ENCODE measurements around the gene PRX.
"Not testable (repeated sequence)": the region's sequence is repeated elsewhere in the genome, so short reads cannot be mapped to it uniquely, and the experiment has no call there.

The PRX gene, protein sequence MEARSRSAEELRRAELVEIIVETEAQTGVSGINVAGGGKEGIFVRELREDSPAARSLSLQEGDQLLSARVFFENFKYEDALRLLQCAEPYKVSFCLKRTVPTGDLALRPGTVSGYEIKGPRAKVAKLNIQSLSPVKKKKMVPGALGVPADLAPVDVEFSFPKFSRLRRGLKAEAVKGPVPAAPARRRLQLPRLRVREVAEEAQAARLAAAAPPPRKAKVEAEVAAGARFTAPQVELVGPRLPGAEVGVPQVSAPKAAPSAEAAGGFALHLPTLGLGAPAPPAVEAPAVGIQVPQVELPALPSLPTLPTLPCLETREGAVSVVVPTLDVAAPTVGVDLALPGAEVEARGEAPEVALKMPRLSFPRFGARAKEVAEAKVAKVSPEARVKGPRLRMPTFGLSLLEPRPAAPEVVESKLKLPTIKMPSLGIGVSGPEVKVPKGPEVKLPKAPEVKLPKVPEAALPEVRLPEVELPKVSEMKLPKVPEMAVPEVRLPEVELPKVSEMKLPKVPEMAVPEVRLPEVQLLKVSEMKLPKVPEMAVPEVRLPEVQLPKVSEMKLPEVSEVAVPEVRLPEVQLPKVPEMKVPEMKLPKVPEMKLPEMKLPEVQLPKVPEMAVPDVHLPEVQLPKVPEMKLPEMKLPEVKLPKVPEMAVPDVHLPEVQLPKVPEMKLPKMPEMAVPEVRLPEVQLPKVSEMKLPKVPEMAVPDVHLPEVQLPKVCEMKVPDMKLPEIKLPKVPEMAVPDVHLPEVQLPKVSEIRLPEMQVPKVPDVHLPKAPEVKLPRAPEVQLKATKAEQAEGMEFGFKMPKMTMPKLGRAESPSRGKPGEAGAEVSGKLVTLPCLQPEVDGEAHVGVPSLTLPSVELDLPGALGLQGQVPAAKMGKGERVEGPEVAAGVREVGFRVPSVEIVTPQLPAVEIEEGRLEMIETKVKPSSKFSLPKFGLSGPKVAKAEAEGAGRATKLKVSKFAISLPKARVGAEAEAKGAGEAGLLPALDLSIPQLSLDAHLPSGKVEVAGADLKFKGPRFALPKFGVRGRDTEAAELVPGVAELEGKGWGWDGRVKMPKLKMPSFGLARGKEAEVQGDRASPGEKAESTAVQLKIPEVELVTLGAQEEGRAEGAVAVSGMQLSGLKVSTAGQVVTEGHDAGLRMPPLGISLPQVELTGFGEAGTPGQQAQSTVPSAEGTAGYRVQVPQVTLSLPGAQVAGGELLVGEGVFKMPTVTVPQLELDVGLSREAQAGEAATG (N-terminal part only)

DNA sequence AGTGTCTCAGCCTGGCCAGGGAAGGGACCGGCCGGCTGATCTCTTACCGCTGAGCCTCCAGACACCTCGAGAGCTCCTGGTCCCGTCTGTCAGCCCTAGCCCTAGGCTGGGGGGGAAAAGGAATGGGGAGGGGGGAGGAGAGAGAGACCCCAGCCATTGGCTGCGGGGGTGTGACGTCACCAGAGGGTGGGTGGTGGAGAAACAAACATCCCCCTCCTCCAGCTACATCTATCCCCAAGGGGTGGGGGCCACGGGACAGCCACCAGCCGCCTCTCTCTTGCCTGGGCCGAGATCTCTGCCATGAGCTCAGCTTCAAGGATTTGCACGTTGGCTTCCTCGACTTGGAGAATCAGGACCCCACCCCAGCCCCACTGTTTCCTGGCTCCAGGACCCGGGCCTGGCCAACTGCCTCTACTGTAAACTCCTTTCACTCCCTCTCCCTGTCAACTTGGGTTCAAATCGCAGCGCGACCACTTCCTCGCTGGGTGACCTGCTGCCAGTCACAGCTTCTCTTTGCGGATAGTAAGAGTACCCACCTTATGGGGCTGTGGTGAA lies at the start of gene PRX:
TSS of gene PRX (minus strand) at position 88 of the 555 bp plus-strand sequence. CDS start 5,446 bp downstream, outside the sequence.
- Histone ChIP-seq H3K27ac (peak within 1 kb of the TSS; percentile 88), H3K36me3 (no peaks in the 10 kb centered on the region), H3K4me3 (peak within 1 kb of the TSS; percentile 52), H3K9me3 (no peaks in the 10 kb centered on the region), H4K20me1 (no peaks in the 10 kb centered on the region), H3K4me1 (peaks cover 97% of the 10 kb centered on the region), H3K27me3 (no peaks in the 10 kb centered on the region), H3K9ac (peak within 1 kb of the TSS; percentile 78), H3K4me2 (peak within 1 kb of the TSS; percentile 96)
- no peak for TF ChIP-seq Cebpa-rat (IDR thresholded peaks at IDR 0.05)

DNA sequence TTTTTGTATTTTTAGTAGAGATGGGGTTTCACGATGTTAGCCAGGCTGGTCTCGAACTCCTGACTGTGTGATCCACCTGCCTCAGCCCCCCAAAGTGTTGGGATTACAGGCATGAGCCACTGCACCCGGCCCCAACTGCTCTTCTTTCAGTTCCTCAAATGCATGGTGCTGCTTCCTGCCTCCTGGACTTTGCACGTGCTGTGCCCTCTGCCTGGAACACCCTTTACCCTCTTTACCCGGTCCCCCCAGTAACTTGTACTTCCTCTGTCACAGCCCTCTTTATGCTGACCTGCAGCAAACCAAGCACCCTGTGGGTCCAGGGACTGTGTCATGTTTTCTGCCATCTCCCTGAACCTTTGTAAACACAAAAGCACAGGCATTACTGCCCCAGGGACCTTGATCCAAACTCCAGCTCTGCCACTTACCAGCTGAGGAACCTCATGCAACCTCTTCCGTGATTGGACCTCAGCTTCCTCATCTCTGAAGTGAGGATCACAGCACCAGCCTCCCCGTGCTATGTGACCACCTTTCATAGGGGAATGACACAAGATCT lies 48.6 kb upstream of the PRX start:
- H3K4me2 ChIP-seq: peak overlapping the region; percentile 48
- no peak overlapping the region; the same call in 1 of the 2 replicates for H3K27ac ChIP-seq

DNA sequence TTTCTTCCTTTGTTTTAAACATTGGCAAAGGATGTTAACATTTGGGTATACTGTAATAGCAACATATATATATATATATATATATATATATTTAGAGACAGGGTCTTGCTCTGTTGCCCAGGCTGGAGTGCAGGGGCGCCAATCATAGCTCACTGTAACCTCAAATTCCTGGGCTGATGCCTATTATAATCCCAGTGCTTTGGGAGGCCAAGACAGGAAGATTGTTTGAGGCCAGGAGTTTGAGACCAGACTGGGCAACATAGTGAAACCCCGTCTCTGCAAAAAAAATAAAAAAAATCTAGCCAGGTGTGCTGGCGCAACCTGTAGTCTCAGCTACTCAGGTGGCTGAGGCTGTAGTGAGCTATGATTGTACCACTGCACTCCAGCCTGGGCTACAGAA lies 47.0 kb upstream of the PRX start:
- peaks cover 23% of the 10 kb centered on the region for H3K4me1 ChIP-seq
- H3K9ac ChIP-seq: no peak overlapping the region
- H3K36me3 ChIP-seq: no peaks in the 10 kb centered on the region
- no peak for TF ChIP-seq Cebpa-rat (IDR thresholded peaks at IDR 0.05)
- no peaks in the 10 kb centered on the region for H3K9me3 ChIP-seq
- H4K20me1 ChIP-seq: no peaks in the 10 kb centered on the region
- no peak overlapping the region for H3K4me3 ChIP-seq
- H3K4me2 ChIP-seq: no peak overlapping the region
- no peak overlapping the region for H3K27ac ChIP-seq
- no peaks in the 10 kb centered on the region for H3K27me3 ChIP-seq

More for the DNA sequence above, 48.6 kb upstream of the PRX start:
- Histone ChIP-seq H3K9ac (no peak overlapping the region), H4K20me1 (no peaks in the 10 kb centered on the region), H3K9me3 (no peaks in the 10 kb centered on the region), H3K36me3 (no peaks in the 10 kb centered on the region), H3K4me3 (no peak overlapping the region), H3K4me1 (peaks cover 34% of the 10 kb centered on the region), H3K27me3 (peaks cover 4% of the 10 kb centered on the region; the same call in 1 of the 2 replicates)
- TF ChIP-seq Cebpa-rat (IDR thresholded peaks at IDR 0.05): no peak

DNA sequence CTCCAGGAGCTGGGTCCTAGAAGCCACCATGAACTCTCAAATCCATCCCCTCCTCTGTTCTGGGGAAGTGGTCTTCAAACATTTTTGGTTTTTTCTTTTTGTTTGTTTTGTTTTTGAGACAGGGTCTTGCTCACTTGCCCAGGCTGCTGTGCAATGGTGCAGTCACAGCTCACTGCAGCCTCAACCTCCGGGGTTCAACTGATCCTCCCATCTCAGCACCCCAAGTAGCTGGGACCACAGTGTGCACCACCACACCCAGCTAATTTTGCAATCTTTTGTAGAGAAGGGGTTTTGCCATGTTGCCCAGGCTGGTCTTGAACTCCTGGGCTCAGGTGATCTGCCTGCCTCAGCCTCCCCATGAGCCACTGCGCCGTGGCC lies 45.4 kb upstream of the PRX start:
- H3K4me2 ChIP-seq: no peak overlapping the region
- no peaks in the 10 kb centered on the region for H3K9me3 ChIP-seq
- no peaks in the 10 kb centered on the region for H4K20me1 ChIP-seq
- H3K27ac ChIP-seq: no peak overlapping the region
- H3K27me3 ChIP-seq: no peaks in the 10 kb centered on the region
- H3K9ac ChIP-seq: no peak overlapping the region
- no peaks in the 10 kb centered on the region for H3K36me3 ChIP-seq
- no peak for TF ChIP-seq Cebpa-rat (IDR thresholded peaks at IDR 0.05)
- peaks cover 23% of the 10 kb centered on the region for H3K4me1 ChIP-seq
- no peak overlapping the region for H3K4me3 ChIP-seq

DNA sequence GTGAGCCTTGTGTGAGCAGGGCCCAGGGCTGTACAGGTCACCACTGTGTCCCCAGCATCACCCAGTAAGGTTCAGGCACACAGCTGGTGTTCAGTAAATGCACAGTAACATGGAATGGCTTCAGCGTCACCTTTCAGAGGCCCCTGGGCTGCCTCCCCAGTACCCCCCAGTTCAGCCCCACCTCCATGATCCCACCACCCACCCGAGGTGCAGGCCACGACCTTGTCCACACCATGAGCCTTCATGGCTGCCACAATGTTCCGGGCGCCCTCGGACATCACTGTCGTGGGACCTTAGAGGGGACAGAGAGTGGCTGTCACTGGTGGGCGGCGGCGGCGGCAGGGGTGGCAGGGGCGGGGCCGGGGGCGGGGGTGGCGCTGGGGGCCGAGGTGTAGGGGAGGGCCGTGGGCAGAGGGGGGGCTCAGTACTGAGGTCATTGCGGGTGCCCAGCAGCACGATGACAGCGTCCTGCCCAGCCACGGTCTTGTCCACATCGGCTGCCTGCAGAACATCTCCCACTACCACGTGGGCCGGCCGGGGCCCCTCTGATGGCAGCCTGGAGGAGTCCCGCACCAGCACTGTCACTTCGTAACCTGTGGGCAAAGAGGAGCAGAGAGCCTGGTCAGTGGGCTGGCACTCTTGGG lies 44.9 kb upstream of the PRX start:
- H3K27me3 ChIP-seq: no peaks in the 10 kb centered on the region
- no peak overlapping the region for H3K27ac ChIP-seq
- H3K9ac ChIP-seq: no peak overlapping the region
- no peak overlapping the region for H3K4me2 ChIP-seq
- no peaks in the 10 kb centered on the region for H3K9me3 ChIP-seq
- TF ChIP-seq Cebpa-rat (IDR thresholded peaks at IDR 0.05): no peak
- peaks cover 23% of the 10 kb centered on the region for H3K4me1 ChIP-seq
- H3K36me3 ChIP-seq: no peaks in the 10 kb centered on the region
- H4K20me1 ChIP-seq: no peaks in the 10 kb centered on the region
- H3K4me3 ChIP-seq: no peak overlapping the region

DNA sequence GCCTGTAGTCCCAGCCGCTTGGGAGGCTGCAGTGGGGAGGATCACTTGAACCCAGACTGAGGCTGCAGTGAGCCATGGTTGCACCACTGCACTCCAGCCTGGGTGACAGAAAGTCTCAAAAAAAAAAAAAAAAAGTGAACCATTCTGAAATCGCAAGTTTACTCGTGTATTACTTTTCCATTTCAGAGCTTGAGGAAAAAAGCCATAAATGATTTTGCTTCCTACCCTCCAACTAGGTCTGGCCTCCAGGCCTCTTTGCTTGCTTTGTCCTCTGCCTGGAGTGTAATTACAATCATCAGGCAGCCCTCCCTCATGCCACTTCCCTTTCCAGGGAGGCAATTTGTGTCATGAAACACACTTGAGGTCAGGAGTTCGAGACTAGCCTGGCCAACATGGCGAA lies 43.9 kb upstream of the PRX start:
- Histone ChIP-seq H3K9me3 (no peaks in the 10 kb centered on the region), H4K20me1 (no peaks in the 10 kb centered on the region), H3K4me1 (peaks cover 21% of the 10 kb centered on the region), H3K4me3 (no peak overlapping the region), H3K9ac (no peak overlapping the region), H3K27ac (no peak overlapping the region), H3K36me3 (no peaks in the 10 kb centered on the region), H3K4me2 (no peak overlapping the region), H3K27me3 (no peaks in the 10 kb centered on the region)
- no peak for TF ChIP-seq Cebpa-rat (IDR thresholded peaks at IDR 0.05)

DNA sequence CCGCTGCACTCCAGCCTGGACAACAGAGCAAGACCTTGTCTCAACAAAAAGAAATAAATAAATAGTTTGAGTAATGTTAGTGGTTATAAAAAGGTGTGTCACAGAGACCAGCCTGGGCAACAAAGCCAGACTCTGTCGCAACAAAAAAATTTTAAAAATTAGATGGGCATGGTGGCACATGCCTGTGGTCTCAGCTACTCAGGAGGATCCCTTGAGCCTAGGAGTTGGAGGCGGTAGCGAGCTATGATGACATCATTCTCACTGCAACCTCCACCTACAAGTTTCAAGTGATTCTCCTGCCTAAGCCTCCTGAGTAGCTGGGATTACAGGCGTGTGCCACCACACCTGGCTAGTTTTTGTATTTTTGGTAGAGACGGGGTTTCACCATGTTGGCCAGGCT lies 40.8 kb upstream of the PRX start:
- H3K36me3 ChIP-seq, H3K4me1 ChIP-seq, H3K9ac ChIP-seq, H4K20me1 ChIP-seq, H3K9me3 ChIP-seq, H3K4me3 ChIP-seq, H3K27me3 ChIP-seq, H3K27ac ChIP-seq, H3K4me2 ChIP-seq: not testable (repeated sequence)

DNA sequence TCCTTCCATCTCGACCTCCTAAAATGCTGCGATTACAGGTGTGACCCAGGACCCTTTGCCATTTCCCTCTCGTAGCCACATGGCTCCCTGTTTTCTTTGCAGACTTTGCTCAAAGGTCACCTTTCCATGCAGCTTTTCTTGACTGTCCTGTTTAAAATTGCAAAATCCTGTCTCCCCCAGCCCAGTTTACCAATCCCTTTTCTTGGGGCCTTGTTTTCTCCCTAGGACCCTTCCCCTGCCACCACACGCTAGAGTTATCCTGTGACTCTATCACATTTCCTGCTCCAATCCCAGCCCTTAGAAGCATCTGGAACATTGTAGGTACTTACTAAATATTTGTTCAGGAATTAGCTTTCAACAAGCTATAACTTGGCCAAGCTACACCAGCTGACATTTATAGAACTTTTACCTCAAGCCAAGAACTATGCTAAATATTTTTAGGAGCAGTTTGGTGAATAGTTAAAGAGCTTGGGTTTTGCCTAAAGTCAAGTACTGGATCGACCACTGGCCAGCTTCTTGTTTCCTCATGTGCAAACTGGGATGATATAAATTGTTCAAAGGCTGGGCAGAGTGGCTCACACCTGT lies 40.1 kb upstream of the PRX start:
- no peak overlapping the region for H3K27ac ChIP-seq
- no peaks in the 10 kb centered on the region for H4K20me1 ChIP-seq
- 0 out of 2 replicates have a peak, but pooled peaks cover under 1% of the 10 kb centered on the region for H3K36me3 ChIP-seq
- H3K27me3 ChIP-seq: no peaks in the 10 kb centered on the region
- H3K9ac ChIP-seq: no peak overlapping the region
- no peak overlapping the region for H3K4me3 ChIP-seq
- no peak overlapping the region for H3K4me2 ChIP-seq
- peaks cover 9% of the 10 kb centered on the region for H3K4me1 ChIP-seq
- H3K9me3 ChIP-seq: no peaks in the 10 kb centered on the region
- TF ChIP-seq Cebpa-rat (IDR thresholded peaks at IDR 0.05): no peak
